ENCODE data around the gene ZDBF2. TPM values are rescaled to one million over a fixed set of nuclear protein-coding genes. Genes with fewer than 3 reads are reported as not detected.
"Not testable (repeated sequence)": the region's sequence is repeated elsewhere in the genome, so short reads cannot be mapped to it uniquely, and the experiment has no call there.

The ZDBF2 gene
- 1 to 10 TPM; 1.9 to 7.1 (median 5.3) TPM for total RNA-seq

- TF ChIP-seq CTCF (IDR thresholded peaks at IDR 0.05) (no peak), POLR2A (IDR thresholded peaks at IDR 0.05) (peak in 1 of 4 donors; percentile 41)
- Histone ChIP-seq H3K4me1 (peaks cover 4 to 32% (median 4%) of the 10 kb centered on the region in 3 donors), H3K27ac (peak within 1 kb of the TSS; percentile 80 to 83 (median 82)), H3K36me3 (no peaks in the 10 kb centered on the region), H3K4me3 (peak within 1 kb of the TSS; percentile 61 to 79 (median 70)), H3K27me3 (peaks cover 0 to 100% (median 5%) of the 10 kb centered on the region in 4 donors), H3K9me3 (no peaks in the 10 kb centered on the region)
- WGBS, 2 donors, result 0 to 13% methylated on average over 2 to 7 of the region's 104 CpGs
- no peak for DNase-seq
- intact Hi-C loops (cut with DNase I), result no loop called here
Measured at GRCh38 chr2:206274434-206275311, at the start of gene ZDBF2. Gene ZDBF2, plus strand, starts transcription at chr2:206274663. Its CDS starts 7,187 bp downstream, at chr2:206281850.

GRCh38 chr2:206225435-206226232 is 48.8 kb upstream of the ZDBF2 start:
- Histone ChIP-seq H3K36me3 (no peaks in the 10 kb centered on the region), H3K9me3 (peaks cover 0 to 6% (median 0%) of the 10 kb centered on the region in 3 donors), H3K4me1 (peaks cover 0 to 25% (median 6%) of the 10 kb centered on the region in 3 donors), H3K27ac (no peak overlapping the region), H3K4me3 (no peak overlapping the region), H3K27me3 (no peaks in the 10 kb centered on the region)
- TF ChIP-seq CTCF (IDR thresholded peaks at IDR 0.05) (no peak), POLR2A (IDR thresholded peaks at IDR 0.05) (no peak)
- intact Hi-C loops (cut with DNase I), result no loop called here
- 77 to 83% methylated on average over 5 of the region's 5 CpGs for WGBS, 2 donors
- DNase-seq, result no peak

- H3K27me3 ChIP-seq; H3K9me3 ChIP-seq; intact Hi-C loops (cut with DNase I); H3K4me3 ChIP-seq; DNase-seq; H3K36me3 ChIP-seq: not testable (repeated sequence)
- 81 to 86% methylated on average over 4 to 5 of the region's 9 CpGs for WGBS, 2 donors
- Histone ChIP-seq H3K4me1 (peaks cover 0 to 36% (median 10%) of the 10 kb centered on the region in 3 donors), H3K27ac (peak overlapping the region in 2 of 4 donors; percentile 77 to 83)
Measured at GRCh38 chr2:206228636-206229035, 45.8 kb upstream of the ZDBF2 start.

- intact Hi-C loops (cut with DNase I), result no loop called here
- H3K36me3 ChIP-seq, result no peaks in the 10 kb centered on the region
- DNase-seq, result no peak
Measured at GRCh38 chr2:206229642-206230041, 44.8 kb upstream of the ZDBF2 start.

More at GRCh38 chr2:206229642-206230041, 44.8 kb upstream of the ZDBF2 start:
- Histone ChIP-seq H3K9me3 (no peaks in the 10 kb centered on the region), H3K4me1 (peaks cover 0 to 35% (median 10%) of the 10 kb centered on the region in 3 donors), H3K27ac (peak overlapping the region; percentile 38 to 84 (median 80)), H3K27me3 (no peaks in the 10 kb centered on the region), H3K4me3 (no peak overlapping the region)
- TF ChIP-seq POLR2A (IDR thresholded peaks at IDR 0.05), result no peak
- no peak for TF ChIP-seq CTCF (IDR thresholded peaks at IDR 0.05)
